HG02759 (cell line): ENCODE results near the gene CCL17.
"Not testable (repeated sequence)": the region's sequence is repeated elsewhere in the genome, so short reads cannot be mapped to it uniquely, and the experiment has no call there.

ENCODE experiments used
- ATAC-seq: cut with Tn5 transposase; IDR thresholded peaks from one replicate; pipeline ENCODE4 v1.9.1; 2021; ENCODE audit warnings: mild to moderate bottlenecking, moderate library complexity; ENCODE audit not compliant: unreplicated experiment

Gene CCL17

GRCh38 chr16:57427824-57428223, 23.3 kb downstream of the CCL17 start:
- ATAC-seq: no peak

GRCh38 chr16:57430955-57431354, 26.4 kb downstream of the CCL17 start:
- ATAC-seq: no peak

DNA sequence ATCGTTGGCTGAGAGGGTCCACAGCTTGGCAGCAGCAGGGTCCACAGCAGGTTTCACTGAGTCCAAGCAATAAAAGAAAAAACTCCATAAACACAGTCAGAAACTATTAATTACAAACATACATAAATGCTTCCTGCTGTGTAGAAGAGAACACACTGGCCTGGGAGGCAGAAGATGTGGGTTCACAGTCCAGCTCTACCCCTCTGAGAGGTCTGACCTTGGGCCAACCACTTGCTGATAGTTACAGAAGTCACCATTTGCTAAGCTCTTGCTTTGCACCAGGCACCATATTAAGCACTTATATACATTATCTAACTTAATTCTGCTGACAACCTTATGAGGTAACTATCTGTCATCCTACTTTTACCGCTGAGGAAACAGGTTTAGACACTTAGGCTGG, 27.9 kb downstream of the CCL17 start:
- no peak for ATAC-seq

DNA sequence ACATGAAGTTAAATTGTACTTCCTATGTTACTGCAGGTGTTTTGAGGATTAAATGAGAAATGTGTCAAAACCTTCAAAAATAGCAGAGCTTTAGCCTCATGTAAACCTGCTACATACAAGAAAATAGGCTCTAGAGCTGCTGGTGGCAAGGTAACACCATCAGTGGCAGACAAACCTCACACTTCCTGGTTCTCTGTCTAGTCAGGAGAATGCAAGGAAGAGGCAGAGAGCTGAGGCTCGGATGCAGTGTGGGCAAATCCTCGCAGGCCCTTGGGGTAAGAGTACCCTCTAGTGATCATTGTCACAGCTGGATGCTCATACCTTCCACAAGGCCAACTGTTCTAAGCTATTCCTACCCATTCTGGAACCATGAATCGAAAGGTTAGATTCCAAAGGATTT, 28.4 kb downstream of the CCL17 start:
- ATAC-seq: no peak

GRCh38 chr16:57434003-57434402, 29.4 kb downstream of the CCL17 start:
- ATAC-seq: no peak

- no peak for ATAC-seq
Measured at GRCh38 chr16:57435838-57436237, 31.3 kb downstream of the CCL17 start.

DNA sequence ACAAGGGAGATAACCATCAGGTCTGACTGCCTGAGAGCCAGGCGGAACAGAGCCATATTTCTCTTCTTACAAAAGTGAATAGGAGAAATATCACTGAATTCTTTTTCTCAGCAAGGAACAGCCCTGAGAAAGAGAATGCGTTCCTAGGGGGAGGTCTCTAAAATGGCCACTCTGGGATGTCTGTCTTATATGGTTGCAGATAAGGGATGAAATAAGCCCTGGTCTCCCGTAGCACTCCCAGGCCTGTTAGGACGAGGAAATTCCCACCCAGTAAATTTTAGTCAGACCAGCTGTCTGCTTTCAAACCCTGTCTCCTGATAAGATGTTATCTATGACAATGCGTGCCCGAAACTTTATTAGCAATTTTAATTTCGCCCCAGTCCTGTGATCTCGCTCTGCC, 35.4 kb downstream of the CCL17 start:
- not testable (repeated sequence) for ATAC-seq

DNA sequence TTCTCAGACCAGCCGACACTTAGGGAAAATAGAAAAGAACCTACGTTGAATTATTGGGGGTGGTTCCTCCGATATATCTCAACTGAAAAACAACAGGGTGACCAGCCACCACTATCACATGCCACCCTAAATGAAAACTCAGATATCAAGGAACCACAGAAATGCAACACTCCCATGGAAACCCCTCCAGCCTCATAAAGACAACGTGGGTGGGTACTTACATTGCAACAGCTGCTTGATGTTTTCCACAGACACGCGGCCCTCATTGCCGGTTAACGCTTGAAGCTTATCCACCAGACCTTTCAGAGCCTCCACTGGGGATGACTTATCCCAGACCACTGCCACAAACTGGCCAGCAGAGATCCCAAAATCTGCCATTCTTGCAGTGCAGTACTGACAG, 36.0 kb downstream of the CCL17 start:
- ATAC-seq: not testable (repeated sequence)

GRCh38 chr16:57444711-57445110, 40.1 kb downstream of the CCL17 start:
- no peak for ATAC-seq

DNA sequence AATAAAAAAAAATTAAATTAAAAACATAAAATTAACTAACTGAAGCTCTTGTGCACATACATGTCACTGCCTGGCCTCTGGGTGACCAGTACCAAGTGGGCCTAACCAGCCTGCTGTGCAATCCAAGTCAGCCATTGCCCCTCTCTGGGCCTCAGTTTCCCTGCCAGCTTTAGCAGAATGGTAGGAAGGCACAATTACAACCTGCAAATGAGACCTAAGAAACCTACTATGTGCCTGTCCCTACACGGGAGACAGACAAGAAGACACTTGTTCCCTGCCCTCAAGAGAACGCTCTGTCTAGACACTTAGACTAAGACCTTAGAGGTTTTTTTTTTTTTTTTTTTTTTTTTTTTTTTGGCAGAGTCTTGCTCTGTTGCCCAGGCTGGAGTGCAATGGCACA, 40.9 kb downstream of the CCL17 start:
- ATAC-seq: no peak

- peak; percentile 39 for ATAC-seq
Measured at GRCh38 chr16:57446531-57447185, 42.1 kb downstream of the CCL17 start.

GRCh38 chr16:57447186-57447962, 42.8 kb downstream of the CCL17 start, which contains the start of the genes CIAPIN1 and COQ9:
Gene CIAPIN1 (minus strand): TSS chr16:57447385. CDS start chr16:57440928, 6,457 bp downstream.
Gene COQ9 (plus strand): TSS chr16:57447479. CDS start chr16:57447506, 27 bp downstream.
- peak; percentile 99 for ATAC-seq

- no peak for ATAC-seq
Measured at GRCh38 chr16:57452021-57452420, 47.5 kb downstream of the CCL17 start.

DNA sequence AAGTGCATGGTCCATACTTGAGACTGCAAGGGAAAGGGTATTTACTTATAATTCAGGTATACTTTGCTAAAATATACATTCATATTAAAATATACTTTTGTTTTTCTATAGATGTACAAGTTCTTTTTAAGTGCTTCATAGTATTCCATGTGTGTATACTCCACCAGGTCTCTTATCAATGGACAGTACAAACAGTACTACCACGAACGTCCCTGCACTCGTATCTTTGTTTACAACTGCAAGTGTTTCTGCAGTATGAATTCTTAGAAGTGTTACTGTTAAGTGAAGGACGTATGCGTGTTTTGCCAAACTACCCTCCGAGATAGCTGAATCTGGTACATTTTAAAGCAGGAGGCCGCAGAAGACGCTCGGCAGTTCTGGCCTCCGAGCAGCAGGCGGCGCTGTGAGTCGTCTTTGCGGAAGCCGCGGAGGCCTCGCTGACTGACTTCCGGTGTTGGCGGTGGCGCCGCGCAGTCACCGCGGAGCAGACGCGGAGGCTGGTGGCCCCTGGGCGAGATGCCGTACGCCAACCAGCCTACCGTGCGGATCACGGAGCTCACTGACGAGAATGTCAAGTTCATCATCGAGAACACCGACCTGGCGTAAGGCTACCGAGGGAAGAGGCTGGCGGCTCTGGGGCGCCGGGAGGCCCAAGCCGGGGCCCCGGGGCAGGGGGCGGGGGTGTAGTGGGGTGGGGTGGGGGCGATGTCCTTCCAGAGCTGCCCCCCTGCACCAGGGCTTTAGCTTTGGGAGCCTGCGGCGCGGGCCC, 57.8 kb downstream of the CCL17 start, which contains the start of gene POLR2C:
Gene POLR2C (plus strand): TSS at position 471 of the 769 bp plus-strand sequence. CDS start 46 bp downstream, at position 517.
- peak; percentile 91 for ATAC-seq

GRCh38 chr16:57462978-57463362, 58.4 kb downstream of the CCL17 start:
- ATAC-seq: peak; percentile 23

- ATAC-seq: no peak
Measured at GRCh38 chr16:57464523-57464922, 60.0 kb downstream of the CCL17 start.
